GM12872 (cell line): ENCODE measurements around the gene CCDC91.

Experiments
- TF ChIP-seq, protein P1 (sequence below): IDR thresholded peaks from 3 replicates; pipeline ENCODE4 v1.5.1; 2011; ENCODE audit warnings: low read depth, mild to moderate bottlenecking, low read length, moderate library complexity; ENCODE audit not compliant: insufficient read depth

CCDC91 gene

DNA sequence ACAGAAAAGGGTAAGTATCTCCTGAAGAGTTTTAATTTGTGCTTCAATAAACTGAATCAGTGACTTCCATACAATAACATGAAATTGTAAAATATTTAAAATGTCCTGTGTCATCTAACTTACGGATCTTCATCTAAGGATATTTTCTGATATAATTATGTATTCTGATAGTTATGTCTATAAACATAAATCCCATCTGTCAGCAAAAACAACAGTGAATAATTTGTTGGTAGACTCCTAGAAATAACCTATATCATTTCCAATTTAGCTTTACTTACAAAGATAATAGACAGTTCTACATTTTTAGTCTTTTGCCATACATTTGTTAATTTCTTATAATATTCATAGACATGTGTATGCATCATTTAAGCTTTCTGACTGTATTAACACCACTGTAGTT lies 293.9 kb downstream of the CCDC91 start:
- TF ChIP-seq, protein P1, sequence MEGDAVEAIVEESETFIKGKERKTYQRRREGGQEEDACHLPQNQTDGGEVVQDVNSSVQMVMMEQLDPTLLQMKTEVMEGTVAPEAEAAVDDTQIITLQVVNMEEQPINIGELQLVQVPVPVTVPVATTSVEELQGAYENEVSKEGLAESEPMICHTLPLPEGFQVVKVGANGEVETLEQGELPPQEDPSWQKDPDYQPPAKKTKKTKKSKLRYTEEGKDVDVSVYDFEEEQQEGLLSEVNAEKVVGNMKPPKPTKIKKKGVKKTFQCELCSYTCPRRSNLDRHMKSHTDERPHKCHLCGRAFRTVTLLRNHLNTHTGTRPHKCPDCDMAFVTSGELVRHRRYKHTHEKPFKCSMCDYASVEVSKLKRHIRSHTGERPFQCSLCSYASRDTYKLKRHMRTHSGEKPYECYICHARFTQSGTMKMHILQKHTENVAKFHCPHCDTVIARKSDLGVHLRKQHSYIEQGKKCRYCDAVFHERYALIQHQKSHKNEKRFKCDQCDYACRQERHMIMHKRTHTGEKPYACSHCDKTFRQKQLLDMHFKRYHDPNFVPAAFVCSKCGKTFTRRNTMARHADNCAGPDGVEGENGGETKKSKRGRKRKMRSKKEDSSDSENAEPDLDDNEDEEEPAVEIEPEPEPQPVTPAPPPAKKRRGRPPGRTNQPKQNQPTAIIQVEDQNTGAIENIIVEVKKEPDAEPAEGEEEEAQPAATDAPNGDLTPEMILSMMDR: no peak

DNA sequence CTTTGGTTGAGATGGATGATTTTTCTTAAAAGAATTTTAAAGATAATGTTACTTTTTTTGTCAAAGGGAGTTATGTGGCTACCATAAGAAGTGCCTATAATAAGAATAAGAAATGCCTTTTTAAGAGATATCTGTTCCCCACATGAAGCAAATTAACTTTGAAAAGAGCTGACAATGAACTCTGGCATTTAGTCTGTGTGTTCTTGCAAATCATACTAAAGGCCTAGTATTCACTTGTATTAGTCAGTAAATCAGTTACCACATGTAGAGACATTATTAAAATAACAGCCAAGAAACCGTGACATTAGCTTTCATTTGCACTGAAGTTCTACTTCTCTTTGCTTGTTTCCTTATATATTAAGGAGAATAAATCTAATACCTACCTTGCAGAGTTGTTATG lies 296.3 kb downstream of the CCDC91 start:
- TF ChIP-seq, protein P1: no peak

DNA sequence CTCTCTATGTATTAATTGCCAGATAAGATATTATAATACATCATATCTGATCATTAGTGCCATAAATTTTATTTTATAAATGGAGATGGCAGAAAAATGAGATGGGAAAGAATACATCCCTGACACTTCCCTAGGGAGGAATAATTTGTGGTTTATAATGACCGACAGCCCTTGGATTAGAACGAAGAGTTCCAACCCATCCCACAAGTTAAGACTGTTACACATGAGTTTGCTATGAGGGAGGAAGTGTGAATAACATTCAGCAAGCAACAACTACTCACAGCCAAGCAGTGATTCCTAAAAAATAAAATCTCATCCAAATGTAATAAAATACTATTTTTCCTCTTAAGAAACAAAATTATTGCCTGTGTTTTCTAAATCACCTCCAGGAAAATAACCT lies 299.0 kb downstream of the CCDC91 start:
- TF ChIP-seq, protein P1: no peak

DNA sequence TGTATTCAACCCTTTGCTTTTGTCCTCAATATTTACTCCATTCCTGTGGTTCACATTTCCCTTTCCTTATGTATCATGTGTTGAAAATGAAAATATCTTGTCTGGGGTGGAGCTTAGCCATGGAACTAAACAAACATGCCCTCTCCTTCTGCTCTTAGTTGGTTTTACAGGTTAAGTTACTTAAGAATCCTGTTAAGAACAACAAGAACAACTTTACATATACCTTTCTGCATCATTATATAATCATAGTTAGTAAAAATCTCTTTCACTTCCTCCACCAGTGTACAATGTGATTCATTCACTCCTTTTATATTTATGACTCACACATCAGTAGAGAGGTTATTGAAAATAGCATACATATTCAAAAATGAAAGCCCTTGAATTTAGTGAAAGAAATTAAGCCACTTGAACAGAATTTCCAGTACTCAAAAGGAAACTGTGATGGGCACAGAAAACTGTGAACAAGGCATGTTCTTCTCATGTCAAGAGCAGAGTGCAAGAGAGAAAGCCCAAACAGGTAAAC lies 307.7 kb downstream of the CCDC91 start:
- TF ChIP-seq, protein P1: no peak

DNA sequence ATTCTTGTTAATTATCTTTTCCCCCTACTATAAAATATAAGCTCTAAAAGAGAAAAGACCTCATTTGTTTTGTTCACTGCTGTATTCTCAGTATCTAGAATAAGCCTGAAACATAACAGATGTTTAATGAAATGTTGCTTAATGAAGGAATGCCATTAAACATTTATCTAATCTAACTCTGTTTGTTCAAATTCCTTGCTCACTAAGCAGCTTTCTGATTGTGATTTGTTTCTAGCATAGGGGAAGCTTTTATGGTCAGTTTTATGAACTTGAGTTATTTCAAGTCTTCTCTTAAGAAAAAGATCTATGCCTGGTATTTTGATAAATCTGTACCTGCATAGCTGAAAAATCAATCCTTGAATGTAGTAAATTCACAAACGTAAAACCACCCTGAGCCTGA lies 308.6 kb downstream of the CCDC91 start:
- TF ChIP-seq, protein P1: no peak

DNA sequence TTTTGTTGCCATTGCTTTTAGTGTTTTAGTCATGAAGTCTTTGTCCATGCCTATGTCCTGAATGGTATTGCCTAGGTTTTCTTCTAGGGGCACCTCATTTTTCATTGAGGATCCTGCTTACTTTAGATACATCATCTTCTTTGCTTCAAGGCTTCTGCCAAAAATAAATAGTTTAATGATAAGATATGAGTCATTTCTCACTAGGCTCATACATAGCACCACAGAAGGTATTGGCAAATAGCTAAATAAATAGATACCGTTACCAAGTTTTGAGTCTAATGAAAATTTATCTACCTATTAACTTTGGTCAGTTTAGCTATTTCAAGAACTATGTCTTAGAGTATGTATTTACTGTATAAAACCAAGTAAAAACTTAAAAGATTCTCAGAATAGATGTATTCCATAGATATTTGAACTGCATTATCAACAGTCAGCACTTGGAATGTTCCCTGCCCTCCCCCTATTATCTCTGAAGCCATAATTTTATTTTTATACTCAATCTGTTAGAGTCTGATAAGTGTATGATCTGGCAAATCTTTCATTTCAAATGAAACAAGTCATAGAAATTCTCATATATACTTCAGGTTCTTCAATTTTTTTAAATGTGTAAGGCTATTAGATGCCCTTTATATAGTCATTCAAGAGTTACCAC lies 310.2 kb downstream of the CCDC91 start:
- TF ChIP-seq, protein P1: no peak

DNA sequence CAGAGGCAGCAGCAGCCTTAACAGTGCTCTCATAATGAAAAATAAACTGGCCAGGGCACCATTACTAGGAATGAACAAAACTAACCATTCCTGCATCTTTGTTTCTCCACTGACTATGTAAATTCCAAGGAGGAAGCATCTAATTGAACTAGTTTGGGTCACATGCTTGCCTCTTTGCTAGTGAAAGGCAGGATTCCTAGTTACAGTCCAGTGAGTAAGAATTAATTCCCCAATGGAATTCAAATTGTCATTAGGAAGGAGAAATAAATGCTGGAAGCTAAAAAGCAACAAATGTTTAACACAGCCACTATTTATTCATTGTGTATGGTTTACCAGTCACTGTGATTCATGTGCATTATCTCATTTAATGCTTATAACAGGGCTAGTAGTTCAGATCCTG lies 316.0 kb downstream of the CCDC91 start:
- TF ChIP-seq, protein P1: no peak
